SU-DHL-6 (cell line): ENCODE results near the gene GDPGP1.

ENCODE experiments used
- H2AFZ ChIP-seq: fragments of 200-600 bp; sonication (generic); 2 replicates; pipeline ENCODE4 v1.6.1; 2014; ENCODE audit warnings: low read depth, mild to moderate bottlenecking, moderate library complexity, mixed read lengths, antibody characterized with exemption, low read length; ENCODE audit not compliant: severe bottlenecking
- H3F3A ChIP-seq: fragments of 200-600 bp; shearing (Covaris generic); 2 replicates; pipeline ENCODE4 v1.6.0; 2016; ENCODE audit warnings: antibody characterized with exemption, mild to moderate bottlenecking; ENCODE audit not compliant: insufficient read depth
- H3K27ac ChIP-seq: fragments of 200-600 bp; sonication (generic); 2 replicates; pipeline ENCODE4 v1.5.1; 2016; ENCODE audit warnings: low read depth, mild to moderate bottlenecking, low read length, moderate library complexity, mixed read lengths
- H3K27me3 ChIP-seq: fragments of 200-600 bp; sonication (generic), shearing (Covaris generic); 2 replicates; pipeline ENCODE4 v1.6.0; 2014; ENCODE audit warnings: mild to moderate bottlenecking, low read length
- H3K36me3 ChIP-seq: fragments of 200-600 bp; sonication (generic); 2 replicates; pipeline ENCODE4 v1.6.1; 2014; ENCODE audit warnings: mild to moderate bottlenecking, low read length, mixed read lengths
- H3K4me2 ChIP-seq: fragments of 300-600, 200-600 bp; shearing (Covaris generic), sonication (generic); 2 replicates; pipeline ENCODE4 v1.6.0; 2014; ENCODE audit warnings: low read length, low read depth, mild to moderate bottlenecking; ENCODE audit not compliant: poor library complexity, severe bottlenecking
- H3K4me3 ChIP-seq: fragments of 200-600 bp; sonication (generic); 2 replicates; pipeline ENCODE4 v1.5.1; 2014; ENCODE audit warnings: antibody characterized with exemption, low read length, mild to moderate bottlenecking, mixed read lengths; ENCODE audit not compliant: insufficient read depth, poor library complexity, severe bottlenecking
- H3K79me2 ChIP-seq: fragments of 200-600 bp; sonication (generic); 2 replicates; pipeline ENCODE4 v1.6.1; 2014; ENCODE audit warnings: mild to moderate bottlenecking, low read length, moderate library complexity; ENCODE audit not compliant: insufficient read depth
- H3K9ac ChIP-seq: fragments of 200-600 bp; sonication (generic); 2 replicates; pipeline ENCODE4 v1.7.0; 2014; ENCODE audit warnings: mild to moderate bottlenecking, low read length
- H3K9me2 ChIP-seq: fragments of 200-600 bp; sonication (generic); replicated peaks from 2 replicates; pipeline ENCODE4 v1.6.1; 2014; ENCODE audit warnings: low read length; ENCODE audit not compliant: insufficient read depth
- H3K9me3 ChIP-seq: fragments of 200-600 bp; sonication (generic); 2 replicates; pipeline ENCODE4 v1.6.1; 2014; ENCODE audit warnings: low read length, mixed read lengths; ENCODE audit not compliant: insufficient read depth
- H4K20me1 ChIP-seq: fragments of 200-600 bp; sonication (generic); 2 replicates; pipeline ENCODE4 v1.6.1; 2014; ENCODE audit warnings: low read depth, mild to moderate bottlenecking, antibody characterized with exemption, low read length, moderate library complexity, mixed read lengths
- CTCF ChIP-seq: fragments of 200-600 bp; sonication (generic); IDR thresholded peaks from one replicate; pipeline ENCODE4 v1.5.1; 2017; ENCODE audit warnings: antibody characterized with exemption, mild to moderate bottlenecking, low read length, moderate library complexity; ENCODE audit not compliant: insufficient read depth, poor library complexity, severe bottlenecking
- EZH2phosphoT487 ChIP-seq: fragments of 200-600 bp; sonication (generic), shearing (Covaris generic); conservative IDR thresholded peaks from 2 replicates; pipeline ENCODE4 v1.6.1; 2018; ENCODE audit warnings: mild to moderate bottlenecking, antibody characterized with exemption, low read length, moderate library complexity, mixed read lengths

GDPGP1 gene

GRCh38 chr15:90214553-90215196, 19.3 kb upstream of the GDPGP1 start:
- no peaks in the 10 kb centered on the region for H3K27me3 ChIP-seq
- H3K9me3 ChIP-seq: no peaks in the 10 kb centered on the region
- H3K4me2 ChIP-seq: no peak overlapping the region
- H4K20me1 ChIP-seq: no peaks in the 10 kb centered on the region
- no peaks in the 10 kb centered on the region for H3K36me3 ChIP-seq
- H3K9ac ChIP-seq: no peak overlapping the region
- no peaks in the 10 kb centered on the region for H3F3A ChIP-seq
- TF ChIP-seq CTCF: no peak
- no peak for TF ChIP-seq EZH2phosphoT487
- H3K27ac ChIP-seq: no peak overlapping the region
- H2AFZ ChIP-seq: no peak overlapping the region
- no peaks in the 10 kb centered on the region for H3K9me2 ChIP-seq
- no peak overlapping the region for H3K4me3 ChIP-seq
- no peaks in the 10 kb centered on the region for H3K79me2 ChIP-seq

GRCh38 chr15:90217671-90218394, 16.2 kb upstream of the GDPGP1 start:
- Histone ChIP-seq H3K9ac (no peak overlapping the region), H3K27me3 (no peaks in the 10 kb centered on the region), H3K9me2 (no peaks in the 10 kb centered on the region), H3K79me2 (no peaks in the 10 kb centered on the region), H3K4me3 (no peak overlapping the region), H2AFZ (no peak overlapping the region), H3K4me2 (no peak overlapping the region), H4K20me1 (no peaks in the 10 kb centered on the region), H3K27ac (no peak overlapping the region), H3K9me3 (no peaks in the 10 kb centered on the region), H3K36me3 (no peaks in the 10 kb centered on the region), H3F3A (no peaks in the 10 kb centered on the region)
- TF ChIP-seq EZH2phosphoT487 (no peak), CTCF (no peak)

- H3K9me2 ChIP-seq: no peaks in the 10 kb centered on the region
- TF ChIP-seq CTCF (peak; percentile 58), EZH2phosphoT487 (no peak)
- no peaks in the 10 kb centered on the region for H3K27me3 ChIP-seq
- no peaks in the 10 kb centered on the region for H3K36me3 ChIP-seq
- no peak overlapping the region for H3K4me3 ChIP-seq
- H3K27ac ChIP-seq: no peak overlapping the region
- no peak overlapping the region for H3K4me2 ChIP-seq
- no peaks in the 10 kb centered on the region for H3F3A ChIP-seq
- H4K20me1 ChIP-seq: no peaks in the 10 kb centered on the region
- H3K9ac ChIP-seq: no peak overlapping the region
- H3K9me3 ChIP-seq: no peaks in the 10 kb centered on the region
- H2AFZ ChIP-seq: no peak overlapping the region
- no peaks in the 10 kb centered on the region for H3K79me2 ChIP-seq
Measured at GRCh38 chr15:90219421-90220141, 14.4 kb upstream of the GDPGP1 start.
